ENCODE data around the gene UFD1.

Gene UFD1

DNA sequence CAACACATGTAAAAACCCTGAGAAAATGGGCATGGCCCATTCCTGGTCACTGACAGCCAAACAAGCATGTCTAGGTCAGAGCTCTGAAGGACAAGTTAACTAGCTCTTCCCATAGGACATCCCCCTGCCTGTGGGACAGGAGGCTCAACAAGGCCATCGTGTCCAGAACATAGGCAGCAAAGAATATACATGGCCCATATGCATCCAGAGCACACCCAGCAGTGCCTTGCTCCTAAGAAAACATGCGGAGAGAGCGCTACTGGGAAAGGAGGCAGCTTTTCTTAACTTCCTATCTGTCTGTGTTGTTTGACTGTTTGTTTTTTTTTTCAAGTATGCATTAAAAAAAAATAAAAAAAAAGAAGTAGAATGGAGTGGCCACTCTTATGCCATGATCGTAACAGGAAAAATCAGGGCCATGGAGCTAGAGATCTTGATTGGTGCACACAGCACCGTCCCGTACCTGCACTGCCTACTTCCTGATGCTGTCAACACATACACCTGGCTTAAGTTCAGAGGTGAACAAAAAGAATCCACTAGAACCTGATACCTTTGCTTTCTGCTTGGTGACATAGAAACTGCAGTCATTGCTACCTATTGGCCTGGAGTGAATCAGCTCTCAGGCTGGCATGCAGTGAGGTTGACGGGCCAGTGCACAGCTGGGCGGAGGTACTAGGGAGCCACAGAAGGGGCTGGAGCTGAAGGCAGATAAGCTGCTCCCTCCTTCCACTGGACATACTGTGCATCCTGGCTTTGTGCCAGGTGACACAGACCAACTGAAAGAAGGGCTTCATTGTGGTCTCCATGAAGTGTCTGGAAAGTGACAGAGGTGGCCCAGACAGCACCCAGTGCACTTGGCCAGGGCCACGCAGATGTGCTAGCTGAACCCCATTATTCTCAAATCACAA is 11.9 kb downstream of the UFD1 start:
- no peak for DNase-seq

- no peak for DNase-seq
Measured at GRCh38 chr22:19466126-19466716, 12.8 kb downstream of the UFD1 start.

DNA sequence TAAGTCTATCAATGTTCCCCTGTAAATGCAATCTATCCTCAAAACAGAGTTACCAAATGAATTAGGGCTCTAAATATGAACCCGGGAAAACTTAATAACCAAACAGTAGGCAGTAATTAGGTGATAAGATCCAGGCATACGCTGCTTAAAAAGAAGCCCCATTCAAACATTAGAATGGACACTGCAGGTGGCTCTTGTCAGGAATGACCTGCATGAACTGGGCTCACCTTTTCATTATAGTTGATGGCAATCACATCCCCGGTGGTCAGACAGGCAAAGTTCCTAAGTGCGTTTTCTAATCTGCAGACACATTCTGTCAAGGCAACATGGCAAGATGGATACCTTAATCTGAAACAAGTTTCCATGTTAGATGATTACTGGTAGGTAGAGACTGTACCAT is 14.0 kb downstream of the UFD1 start:
- no peak for DNase-seq

- no peak for DNase-seq
Measured at GRCh38 chr22:19464546-19464945, 14.4 kb downstream of the UFD1 start.

GRCh38 chr22:19463491-19464469 is 15.2 kb downstream of the UFD1 start:
- no peak for DNase-seq

DNA sequence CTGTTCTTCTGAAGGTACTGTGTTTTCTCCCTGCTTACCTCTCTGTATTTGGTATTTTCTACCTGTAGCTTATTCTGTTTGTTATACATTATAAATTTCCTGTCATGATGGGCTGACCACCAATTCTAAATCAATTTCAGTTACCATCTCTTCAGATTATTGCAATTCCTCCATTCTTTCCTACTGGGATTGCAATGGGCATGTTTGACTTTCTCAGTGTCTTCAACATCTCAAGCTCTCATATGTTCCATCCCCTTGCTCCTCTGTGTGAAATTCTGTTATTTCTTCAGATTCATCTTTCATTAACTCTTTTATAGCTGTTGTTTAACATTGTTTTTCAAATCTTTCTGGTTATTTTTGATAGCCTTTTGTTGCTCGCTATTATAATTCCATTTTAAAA is 16.0 kb downstream of the UFD1 start:
- DNase-seq, result no peak

DNA sequence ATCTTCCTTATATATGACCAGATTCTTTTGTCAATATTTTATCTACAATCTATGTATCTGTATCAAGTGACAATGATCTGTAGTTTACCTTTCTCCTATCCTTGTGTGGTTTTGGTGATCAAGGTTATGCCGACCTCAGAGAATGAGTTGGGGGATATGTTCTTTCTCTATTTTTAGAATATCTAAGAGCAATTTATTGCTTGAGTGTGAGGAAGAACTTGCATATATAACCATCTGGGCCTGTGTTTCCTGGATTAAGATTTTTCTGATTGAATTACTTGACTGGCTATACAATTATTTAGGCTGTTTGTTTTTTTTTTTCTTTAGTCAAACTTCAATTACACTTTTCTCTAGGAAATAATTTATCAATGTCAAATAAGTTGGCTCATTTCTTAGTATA is 17.5 kb downstream of the UFD1 start:
- DNase-seq, result no peak

DNA sequence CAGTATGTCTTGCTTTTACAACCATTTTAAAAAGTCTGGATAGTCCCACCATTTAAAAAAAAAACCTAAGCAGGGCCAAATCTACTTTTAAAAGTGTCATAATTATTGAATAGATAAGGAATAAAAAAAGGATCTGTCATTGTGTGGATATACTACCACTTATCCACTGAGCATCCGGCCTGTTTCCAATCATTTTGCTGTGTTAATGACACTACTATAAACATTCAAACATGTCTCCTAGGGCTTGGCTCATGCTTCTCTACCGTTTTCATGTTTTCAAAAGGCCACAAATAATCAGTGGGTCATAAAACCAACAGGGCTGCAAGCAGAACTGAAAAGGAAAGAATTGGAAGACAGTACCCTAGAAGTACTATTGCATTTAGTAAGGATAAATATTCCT is 19.0 kb downstream of the UFD1 start:
- DNase-seq, result no peak

DNA sequence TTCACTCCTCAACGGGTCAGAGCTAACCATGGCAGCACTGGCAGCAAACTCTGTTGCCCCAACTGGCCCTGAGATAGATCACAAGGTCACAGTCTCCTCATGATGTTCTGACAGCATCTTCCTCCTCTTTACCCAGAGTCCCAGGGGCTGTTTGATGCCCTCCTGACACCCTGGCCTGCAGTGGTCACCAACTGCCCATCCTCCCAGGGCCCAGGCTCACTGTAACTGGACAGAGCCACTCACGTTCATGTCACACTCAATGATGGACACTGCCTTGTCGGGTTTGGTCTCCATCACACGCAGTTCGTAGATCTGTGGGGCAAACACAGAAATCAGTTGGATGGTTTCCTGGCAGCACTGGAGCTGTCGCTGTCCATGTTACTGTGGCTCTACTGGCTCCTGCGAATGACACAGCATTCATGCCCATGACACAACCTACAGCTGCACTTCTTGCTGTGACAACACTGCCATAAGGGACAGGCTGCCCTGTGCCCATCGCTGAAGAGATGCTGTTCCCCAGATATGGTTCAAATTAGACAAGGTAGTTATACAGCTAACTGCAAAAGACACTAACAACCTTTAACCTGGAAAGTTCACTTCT is 21.1 kb downstream of the UFD1 start:
- no peak for DNase-seq

GRCh38 chr22:19456541-19456940 is 22.5 kb downstream of the UFD1 start:
- no peak for DNase-seq

DNA sequence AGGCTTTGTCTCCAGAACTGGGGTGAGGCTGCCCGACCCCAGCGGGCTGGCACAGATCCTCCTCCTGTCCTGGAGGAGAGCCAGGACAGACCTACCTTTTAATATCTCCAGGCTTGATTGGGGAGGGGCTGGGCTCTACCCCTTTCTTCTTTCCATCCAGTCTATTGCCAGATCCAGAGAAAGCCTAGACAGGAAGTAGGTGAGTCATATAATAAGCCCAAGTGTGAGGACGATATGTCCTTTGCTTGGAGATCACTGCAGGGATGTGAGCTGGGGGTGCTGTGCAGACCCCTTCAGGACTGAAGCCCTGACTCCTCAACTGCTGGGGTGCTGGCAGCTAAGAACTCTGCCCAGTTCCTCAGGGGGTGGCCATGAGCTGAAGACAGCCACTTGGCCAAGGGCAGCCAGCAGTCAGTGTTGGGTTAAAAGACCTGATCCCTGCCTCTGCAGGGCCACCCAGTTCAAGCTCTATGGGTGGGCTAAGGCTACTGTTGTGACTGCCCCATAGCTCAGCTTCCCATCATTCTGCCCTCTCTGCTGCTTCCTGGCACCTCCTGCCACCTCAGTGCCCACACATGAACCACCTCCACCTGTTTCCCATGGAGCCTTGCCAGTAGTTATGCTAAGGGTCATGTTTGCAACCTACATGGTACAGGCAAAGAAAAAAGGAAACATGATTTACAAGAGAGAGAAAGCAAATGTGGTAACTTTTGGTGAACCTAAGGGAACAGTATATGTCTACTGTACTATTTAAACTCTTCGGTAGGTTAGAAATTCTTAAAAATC is 23.2 kb downstream of the UFD1 start:
- no peak for DNase-seq

DNA sequence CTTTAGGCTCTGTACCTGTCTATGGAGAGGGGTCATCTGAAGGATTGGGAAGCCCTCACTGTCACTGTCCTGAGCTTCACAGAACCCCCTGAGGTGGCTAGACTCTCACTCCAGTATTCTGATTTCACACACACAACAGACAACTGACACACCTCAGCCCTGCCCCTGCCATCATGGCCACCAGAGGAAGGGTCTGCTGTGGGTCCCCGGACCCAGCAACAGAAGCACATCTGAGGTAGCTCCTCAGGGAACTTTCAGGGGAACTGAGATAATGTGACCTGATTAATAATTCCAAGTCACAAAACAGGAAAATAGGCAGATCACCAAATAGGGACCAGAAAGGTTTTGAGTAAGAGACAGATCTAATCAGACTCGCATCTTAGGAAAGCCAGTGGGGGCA is 24.0 kb downstream of the UFD1 start:
- DNase-seq, result no peak

- no peak for DNase-seq
Measured at GRCh38 chr22:19454156-19454555, 24.8 kb downstream of the UFD1 start.

DNA sequence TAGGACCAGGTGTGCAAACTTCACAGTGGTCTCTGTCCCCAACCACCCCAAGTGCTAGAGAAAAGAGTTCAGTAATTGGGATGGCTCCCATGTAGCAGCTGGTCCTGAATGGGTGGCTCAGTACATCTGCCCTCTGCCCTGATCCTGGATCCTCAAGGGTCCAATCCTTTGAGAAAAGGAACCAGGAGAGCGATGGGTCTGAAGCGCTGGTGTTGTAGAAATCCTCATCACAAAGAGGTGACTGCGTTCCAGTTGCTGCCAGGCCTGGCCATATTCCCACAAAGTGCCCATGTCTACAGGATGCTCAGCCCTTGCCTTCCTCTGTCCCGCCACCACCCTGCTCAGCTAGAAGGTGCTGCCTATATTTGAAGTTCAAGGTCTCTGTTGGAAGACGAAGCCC is 25.3 kb downstream of the UFD1 start:
- no peak for DNase-seq

GRCh38 chr22:19451570-19451969 is 27.4 kb downstream of the UFD1 start:
- DNase-seq, result no peak

- no peak for DNase-seq
Measured at GRCh38 chr22:19450363-19451175, 28.4 kb downstream of the UFD1 start.

GRCh38 chr22:19449422-19449767 is 29.6 kb downstream of the UFD1 start:
- no peak for DNase-seq

GRCh38 chr22:19448739-19449421 is 30.1 kb downstream of the UFD1 start:
- peak; percentile 10 for DNase-seq

DNA sequence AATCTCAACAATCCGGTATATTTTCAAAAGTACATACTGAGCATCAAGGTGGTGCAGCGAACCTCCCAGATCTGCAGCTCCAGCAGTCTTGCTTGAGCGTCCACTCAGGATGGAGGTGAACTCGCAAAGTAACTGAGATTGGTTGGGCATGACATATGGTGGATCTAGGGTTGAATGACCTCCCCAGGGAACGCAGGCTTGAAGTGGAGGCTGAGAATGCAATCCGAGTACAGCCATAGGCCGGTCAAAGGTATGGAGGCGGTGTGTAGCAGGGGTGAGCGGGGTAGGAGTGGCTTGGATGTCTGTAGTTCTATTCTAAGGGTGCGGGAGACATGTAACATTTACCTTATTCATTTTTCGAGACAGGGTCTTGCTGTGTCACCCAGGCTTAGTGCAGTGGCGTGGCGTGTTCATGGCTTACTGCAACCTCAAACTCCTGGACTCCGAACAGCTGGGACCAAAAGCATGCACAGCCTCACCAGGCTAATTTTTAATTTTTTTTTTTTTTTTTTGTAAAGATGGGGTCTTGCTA is 30.9 kb downstream of the UFD1 start:
- DNase-seq, result peak; percentile 79

DNA sequence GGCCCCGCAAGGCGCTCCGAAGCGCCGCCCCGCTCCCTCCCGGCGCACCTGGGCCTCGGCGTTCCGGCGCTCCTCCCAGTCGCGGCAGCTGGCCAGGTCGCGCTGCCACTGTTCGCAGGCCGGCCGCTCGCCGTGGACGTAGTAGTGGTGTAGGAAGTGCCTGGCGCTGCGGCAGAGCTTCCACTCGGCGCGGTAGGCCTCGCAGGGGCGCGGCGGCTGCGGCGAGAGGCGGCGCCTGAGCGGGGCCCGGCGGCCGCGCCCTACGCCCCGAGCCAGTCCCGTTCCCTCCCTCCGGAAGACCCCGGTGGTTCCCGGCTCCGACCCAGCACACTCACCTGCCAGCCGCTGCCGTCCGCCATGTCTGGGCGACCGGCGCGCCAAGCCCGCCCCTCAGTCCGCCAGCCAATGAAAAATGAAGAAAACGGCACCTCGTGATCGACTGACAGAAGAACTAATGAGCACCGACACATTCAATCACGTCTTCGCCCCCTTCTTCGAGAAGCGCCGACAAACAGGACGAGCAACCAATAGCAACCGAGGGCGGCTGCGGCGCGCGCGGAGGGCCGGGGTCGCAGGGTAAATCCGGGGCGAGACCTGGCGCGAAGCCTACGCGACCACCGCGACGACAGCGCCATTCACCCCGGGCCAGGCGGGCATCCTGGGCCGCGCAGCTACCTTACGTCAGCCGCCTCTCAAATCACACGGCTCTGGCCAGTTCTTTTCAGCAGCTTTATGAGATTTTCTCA is 31.5 kb downstream of the UFD1 start, which contains the start of gene C22orf39:
Gene C22orf39, minus strand, starts transcription at position 382 of the 746 bp plus-strand sequence. Its CDS starts 23 bp downstream, at position 359.
- DNase-seq, result peak; percentile 83
